Erythroblast (primary cell): Measurements from ENCODE around the gene LY6G5C.

Experiments
- DNase-seq, 2 experiments: peaks; one replicate each; lab custom pipeline; 2025; lab: John Stamatoyannopoulos, UW
- GATA1 ChIP-seq: IDR thresholded peaks from 2 replicates; pipeline ENCODE4 v1.6.1; 2011; ENCODE audit warnings: low read depth, mild to moderate bottlenecking, control low read depth, low read length, moderate library complexity
- POLR2A ChIP-seq: IDR thresholded peaks from 2 replicates; pipeline ENCODE4 v1.6.1; 2011; ENCODE audit warnings: mild to moderate bottlenecking, low read length

The LY6G5C gene

DNA sequence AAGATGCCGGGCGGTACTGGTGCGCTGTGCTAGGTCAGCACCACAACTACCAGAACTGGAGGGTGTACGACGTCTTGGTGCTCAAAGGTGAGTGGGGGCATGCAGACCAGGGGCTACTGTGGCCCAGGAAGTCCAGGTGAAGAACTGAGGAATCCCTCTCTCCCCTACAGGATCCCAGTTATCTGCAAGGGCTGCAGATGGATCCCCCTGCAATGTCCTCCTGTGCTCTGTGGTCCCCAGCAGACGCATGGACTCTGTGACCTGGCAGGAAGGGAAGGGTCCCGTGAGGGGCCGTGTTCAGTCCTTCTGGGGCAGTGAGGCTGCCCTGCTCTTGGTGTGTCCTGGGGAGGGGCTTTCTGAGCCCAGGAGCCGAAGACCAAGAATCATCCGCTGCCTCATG is 26.8 kb upstream of the LY6G5C start:
- no peak for DNase-seq
- TF ChIP-seq GATA1 (no peak), POLR2A (no peak)

DNA sequence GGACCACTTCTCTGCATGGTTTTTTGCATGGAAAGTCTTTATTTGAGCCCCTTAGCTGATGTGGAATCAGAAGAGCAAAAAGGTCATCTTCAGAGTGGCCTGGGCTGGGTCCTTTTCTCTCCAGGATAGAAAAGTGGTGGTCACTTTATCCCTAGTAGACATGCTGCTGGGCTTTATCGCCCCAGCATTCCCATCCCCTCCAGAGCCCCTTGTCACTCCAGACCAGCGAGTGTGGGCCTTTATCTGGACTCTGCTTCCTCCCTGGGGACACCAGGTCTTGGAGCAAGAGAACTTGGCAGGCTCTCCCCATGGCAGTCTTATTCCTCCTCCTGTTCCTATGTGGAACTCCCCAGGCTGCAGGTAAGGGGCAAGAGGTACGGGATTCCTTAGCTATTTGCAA is 25.7 kb upstream of the LY6G5C start, which contains the start of gene LY6G6F:
Gene LY6G6F (plus strand): TSS at position 268 of the 400 bp plus-strand sequence. CDS start 41 bp downstream, at position 309.
- no peak for DNase-seq
- no peak for TF ChIP-seq GATA1
- no peak for TF ChIP-seq POLR2A

DNA sequence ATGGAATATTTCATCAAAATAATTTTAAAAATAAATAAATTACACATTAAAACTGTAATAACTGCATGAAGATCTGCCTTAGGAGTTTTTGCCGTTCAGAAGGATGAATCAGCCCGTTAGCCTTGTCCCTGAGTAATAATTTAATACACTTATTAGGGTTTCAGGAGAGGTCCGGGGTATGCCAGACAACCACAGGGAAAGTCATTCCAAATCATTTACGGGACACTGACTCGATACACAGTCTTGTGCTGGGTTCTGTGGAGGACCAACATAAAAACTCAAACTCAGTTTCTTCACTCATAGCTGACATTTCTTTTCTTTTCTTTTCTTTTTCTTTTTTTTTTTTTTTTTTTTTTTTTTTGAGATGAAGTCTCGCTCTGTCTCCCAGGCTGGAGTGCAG is 25.1 kb upstream of the LY6G5C start:
- DNase-seq, result no peak
- TF ChIP-seq POLR2A, result no peak
- no peak for TF ChIP-seq GATA1

DNA sequence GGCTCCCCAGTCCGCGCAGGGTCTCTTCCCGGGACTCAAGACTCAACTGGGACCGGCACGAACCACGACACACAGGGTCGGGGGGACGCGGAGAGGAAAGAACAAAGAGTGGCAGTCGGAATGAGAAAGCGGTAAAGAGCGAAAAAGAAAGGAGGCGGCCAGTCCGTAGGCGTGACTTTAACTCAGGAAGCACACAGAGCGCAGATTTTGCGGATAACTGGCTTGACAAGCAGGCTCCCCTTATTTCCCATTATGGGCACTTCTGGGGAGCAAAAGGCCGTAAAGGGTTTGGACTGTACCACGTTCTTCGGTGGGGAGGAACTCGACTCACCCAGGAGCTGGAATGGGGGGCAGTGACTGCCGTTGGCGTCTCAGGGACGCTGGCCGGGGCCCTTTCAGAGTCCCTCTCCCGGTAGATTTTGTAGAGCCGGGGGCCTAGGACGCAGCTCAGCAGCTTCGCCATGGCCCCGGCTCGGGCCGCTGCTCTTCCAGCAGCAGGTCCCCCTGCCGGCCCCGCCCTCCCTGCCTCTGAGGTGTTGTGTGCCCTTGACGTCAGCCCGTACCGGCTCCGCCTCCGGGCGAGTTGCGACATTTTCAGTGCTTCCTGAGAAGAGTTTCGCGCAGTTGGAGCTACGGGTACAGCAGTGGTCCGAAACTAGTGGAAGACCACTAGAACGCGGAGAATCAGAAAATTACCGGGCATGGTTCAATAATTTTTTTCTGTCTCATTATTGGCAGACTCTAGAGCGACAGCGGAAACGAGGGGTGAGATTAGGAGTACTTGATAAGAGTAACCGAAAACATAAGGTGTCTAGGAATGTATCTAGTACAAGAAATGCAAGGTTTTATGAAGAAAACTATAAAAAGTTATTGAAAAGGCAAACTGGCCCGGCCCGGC is 22.2 kb upstream of the LY6G5C start, which contains the start of gene ABHD16A:
Gene ABHD16A (minus strand): TSS at position 506 of the 898 bp plus-strand sequence. CDS start 43 bp downstream, at position 463.
- TF ChIP-seq GATA1 (no peak), POLR2A (peak; percentile 96)
- DNase-seq, result peak; percentile 99

DNA sequence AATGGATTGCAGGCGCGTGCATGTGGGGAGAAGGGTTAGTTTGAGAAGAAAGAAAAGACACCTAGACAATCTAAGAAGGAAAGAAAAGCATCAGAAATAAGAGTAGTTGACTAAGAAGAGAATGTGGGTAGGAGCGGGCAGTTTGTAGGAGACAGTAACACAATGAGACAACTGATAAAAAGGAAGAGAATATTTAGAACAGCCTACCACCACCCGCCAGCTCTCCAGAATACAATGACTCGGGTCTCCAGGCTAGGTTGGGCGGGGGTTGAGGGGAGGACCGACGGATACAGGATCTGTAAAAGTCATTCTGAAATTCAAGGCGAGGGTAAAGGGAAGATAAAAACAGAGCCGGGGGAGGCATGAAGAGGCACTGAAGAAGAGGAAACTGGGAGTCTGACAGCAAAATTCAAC is 21.5 kb upstream of the LY6G5C start:
- TF ChIP-seq GATA1, result no peak
- no peak for TF ChIP-seq POLR2A
- DNase-seq, result peak; percentile 74 to 83

DNA sequence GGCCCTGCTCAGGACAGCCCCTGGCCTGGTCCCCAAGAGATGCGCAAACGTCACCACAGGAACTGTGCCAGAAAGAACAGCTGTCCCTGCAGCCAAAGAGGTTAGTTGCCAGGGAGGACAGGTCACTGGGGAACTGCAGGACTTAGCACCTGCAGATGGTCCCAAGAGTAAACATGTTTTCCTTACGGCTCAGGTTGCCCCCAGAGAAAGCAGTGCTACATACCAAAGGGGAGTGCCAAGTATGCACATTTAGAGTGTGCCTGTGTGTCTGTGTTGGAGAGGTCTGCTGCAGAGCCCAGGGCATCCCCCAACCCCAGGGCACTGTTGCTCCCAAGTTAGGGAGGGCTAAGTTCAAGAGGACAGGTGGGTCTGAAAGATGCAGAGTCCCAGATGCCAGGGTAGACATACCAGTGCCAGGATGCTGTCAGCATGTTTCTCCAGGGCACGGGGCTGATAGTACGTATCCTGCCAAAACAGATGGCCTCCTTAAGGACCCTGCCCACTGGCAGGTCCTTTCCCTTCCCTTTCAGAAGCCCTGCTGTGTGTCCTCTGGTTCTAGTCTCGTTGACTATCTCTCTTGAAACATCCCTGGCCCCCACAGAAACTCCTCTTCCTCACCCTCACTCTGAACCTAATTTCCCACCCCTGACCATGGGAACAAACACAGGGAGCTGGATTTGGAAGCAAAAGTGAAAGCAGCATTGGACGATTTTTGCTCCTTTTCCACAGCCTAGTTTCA is 21.0 kb upstream of the LY6G5C start:
- DNase-seq, result peak; percentile 76 to 84
- TF ChIP-seq GATA1 (no peak), POLR2A (no peak)

DNA sequence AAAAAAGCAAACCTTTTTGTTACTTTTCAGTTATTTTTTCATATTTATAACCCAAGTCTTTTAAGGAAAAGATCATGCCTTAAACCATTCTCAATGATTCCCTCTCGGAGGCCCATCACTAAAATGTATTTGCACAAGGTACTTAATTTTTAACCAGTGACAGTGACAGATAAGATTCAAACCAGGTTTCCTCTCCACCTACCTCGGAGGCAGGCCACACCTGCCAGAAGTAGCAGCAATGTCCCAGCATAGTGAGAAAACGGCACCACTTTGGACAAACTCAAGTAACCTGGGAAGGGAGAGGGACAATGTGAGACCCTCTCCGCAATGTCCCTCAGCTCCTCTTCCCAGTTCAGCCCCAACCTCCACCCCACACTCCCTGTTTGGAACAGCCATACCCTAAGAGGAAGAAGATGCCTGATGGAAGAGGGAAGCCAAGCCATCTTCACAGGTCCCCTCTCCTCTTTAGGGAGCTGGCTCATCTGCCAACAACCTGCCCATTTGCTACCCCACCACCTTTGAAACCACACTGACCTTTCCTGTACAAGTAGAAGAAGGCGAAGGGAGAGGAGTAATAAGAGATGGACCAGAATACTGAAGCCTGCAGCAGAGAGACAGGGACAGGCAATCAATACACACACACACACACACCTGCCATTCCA is 20.0 kb upstream of the LY6G5C start:
- TF ChIP-seq POLR2A (no peak), GATA1 (no peak)
- DNase-seq, result no peak

DNA sequence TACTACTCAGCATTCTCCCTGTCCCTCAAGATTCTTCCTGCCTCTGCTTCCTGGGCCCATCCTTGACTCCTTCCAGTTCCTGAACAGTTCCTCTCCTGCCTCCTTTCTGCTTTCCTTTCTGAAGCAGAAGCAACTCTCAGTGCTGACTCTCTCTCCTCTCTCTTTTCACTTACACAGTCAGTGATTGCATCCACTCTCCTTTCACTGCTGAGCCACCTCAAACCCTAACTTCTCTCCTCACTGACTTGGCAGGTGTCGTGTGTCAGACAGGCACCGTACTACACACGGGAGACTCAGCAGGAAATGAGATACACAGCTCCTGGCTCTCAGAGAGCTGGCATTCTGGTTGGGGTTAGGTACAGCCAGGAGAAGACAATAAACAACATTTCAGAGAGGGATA is 16.7 kb upstream of the LY6G5C start:
- TF ChIP-seq GATA1 (no peak), POLR2A (no peak)
- DNase-seq, result no peak

DNA sequence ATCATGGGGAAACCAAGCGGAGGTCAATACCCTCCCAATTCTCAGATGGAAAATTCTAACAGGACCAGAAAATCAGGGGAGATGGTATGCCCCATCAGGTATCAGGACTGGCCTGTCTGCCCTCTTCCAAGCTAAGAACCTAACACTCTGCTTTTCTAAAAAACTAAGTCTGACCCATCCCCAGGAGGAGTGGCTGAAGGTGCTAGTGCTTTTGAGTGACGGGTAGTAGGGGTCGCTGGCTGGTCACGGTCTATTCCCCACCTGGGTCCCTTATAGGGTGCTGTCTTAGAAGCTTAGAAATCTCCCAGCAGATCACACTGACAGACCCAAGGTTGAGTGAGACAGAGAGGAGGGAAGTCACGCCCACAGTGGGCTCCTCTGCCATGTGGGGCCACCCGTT is 12.7 kb upstream of the LY6G5C start:
- no peak for DNase-seq
- no peak for TF ChIP-seq POLR2A
- no peak for TF ChIP-seq GATA1

DNA sequence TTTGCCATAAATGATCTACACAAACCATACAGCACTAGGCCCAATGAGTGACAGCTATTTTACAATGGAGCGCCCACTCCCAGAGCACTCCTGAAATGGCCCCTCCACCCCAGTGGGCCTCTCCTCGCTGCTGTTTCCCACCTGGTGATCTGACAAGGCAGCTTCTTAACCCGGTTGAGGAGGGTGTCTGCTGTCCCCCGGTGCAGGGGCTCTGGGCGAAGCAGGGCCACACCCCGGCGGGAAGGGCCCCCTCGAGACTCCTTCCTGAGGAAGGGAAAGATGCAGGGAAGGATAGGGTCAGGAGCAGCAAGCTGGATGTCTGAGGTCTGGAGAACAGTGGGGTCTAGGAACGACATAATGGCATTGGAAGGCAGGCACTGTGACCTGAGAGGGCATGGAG is 12.0 kb upstream of the LY6G5C start:
- TF ChIP-seq POLR2A, result no peak
- no peak for TF ChIP-seq GATA1
- DNase-seq, result no peak

DNA sequence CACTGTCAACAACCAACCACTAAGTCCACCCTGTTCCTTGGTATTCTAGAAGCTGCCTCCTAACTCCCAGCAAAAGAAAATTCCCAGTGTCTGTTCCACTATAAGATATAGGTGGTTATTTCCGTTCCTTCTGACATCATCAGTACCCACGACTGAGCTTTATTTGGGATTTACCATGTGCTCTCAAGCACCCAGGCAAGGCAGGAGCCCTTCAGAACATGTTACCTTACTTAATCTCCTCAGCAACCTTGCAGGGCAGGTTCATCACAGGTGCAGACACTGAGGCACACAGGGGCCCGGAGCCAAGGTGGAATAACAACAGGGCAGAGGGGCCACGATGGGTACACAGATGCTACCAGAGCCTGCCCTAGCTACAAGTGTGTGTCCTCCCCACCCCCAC is 11.5 kb upstream of the LY6G5C start:
- no peak for DNase-seq
- TF ChIP-seq GATA1 (no peak), POLR2A (no peak)

DNA sequence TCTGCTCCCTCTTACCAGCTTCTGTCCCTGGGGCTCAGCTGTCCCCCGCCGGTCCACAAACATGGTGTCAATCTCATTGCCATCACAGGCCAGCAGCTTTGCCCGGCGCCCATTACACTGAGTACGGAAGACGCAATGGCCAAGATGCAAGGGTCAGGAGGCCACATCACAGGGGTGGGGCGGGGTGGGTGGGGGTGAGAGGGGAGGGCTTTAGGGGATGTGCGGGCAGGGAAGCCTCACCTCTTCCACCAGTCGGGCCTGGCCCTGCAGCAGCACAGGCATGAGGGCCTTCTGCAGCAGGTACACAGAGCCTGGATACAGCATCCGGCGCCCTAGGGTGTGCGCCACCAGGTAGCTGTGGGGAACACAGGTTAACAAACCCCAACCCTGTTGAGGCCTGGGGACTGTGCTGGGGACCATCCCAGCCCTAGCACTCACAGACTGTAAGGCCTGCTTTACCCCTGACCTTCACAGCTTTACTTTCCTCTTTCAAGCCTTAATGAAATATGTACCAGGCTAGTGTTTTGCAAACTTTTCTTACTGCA is 10.8 kb upstream of the LY6G5C start:
- DNase-seq, result no peak
- no peak for TF ChIP-seq GATA1
- no peak for TF ChIP-seq POLR2A

DNA sequence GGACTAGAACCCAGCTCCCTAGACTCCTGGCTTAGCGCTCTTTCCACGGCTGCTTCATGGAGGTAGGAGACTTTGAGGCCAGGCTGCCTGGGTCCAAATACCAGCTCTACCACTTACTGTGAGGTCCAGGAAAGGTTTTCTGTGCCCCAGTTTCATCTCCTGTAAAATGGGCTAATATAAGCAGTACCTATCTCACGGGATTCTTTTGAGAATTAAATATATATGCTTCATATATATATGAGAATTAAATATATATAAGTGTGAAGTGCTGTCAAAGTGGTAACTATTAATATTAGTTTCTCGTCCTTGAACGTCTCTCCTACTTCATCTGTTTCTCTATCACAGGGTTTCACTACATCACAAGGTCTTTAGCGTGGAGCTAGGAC is 10.2 kb upstream of the LY6G5C start:
- no peak for DNase-seq
- no peak for TF ChIP-seq POLR2A
- TF ChIP-seq GATA1, result no peak
